Posterior cingulate gyrus (tissue), 11 donors: ENCODE measurements around the gene TMTC2.

Source experiments
- DNase-seq, 10 donors: peaks; one replicate each; pipeline versions ENCODE4 v3.0.0 to v3.0.0-alpha.2; 2020 to 2021; ENCODE audit warnings: mixed read lengths in 3 of 10
- intact Hi-C: fragments of 100-400 bp; cut with DNase I; formaldehyde crosslinking; loops from one replicate; pipeline ENCODE4 v1.15.1; 2023

TMTC2 gene

DNA sequence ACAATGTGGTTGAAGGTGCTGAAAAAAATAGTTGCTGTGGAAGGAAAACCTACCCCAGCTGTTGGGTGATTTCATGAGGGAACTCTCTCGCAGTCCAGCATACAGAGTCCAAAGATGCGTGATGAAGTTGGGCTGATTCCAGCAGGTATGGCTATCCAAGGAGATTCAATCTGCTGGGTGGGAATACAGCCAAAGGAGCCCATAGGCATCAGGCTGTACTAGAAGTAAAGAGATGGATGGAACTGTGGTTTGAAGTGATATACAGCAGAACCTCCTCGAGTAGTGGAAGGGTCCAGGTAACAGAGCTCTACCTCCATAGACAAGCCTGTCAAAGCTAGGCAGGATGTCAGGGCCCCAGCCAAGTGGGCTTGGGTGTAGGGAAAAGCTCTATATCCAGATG, 11.5 kb upstream of the TMTC2 start:
- intact Hi-C loops: loop anchor here (10.0 kb wide), 1 partner anchor 710 kb away; no protein-coding TSS in a partner anchor
- DNase-seq: no peak

GRCh38 chr12:82682326-82682725, 4.4 kb upstream of the TMTC2 start:
- intact Hi-C loops: loop anchor here (10.0 kb wide), 1 partner anchor 332 kb away; no protein-coding TSS in a partner anchor
- no peak for DNase-seq

- DNase-seq: no peak
- intact Hi-C loops: loop anchor here (10.0 kb wide), 1 partner anchor 332 kb away; no protein-coding TSS in a partner anchor
Observed at GRCh38 chr12:82682851-82683261, 3.9 kb upstream of the TMTC2 start.

DNA sequence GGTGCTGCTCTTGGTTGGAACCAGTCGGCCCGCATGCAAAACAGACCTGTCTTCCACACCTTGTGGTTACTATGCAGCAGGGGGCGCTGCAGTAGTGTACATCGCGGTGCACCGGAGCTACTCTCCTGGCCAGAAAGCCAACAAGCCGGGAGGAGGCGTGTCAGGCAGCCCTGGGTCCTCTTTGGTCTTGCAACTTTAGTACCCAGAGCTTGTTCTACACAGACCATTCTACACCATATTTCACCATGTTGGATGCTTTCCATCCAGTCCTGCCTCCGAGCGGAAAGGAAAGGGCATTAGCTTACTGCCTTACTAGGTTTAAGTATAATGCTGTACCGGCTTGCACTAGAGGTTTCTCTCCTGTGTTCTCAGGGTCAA, 927 bp upstream of the TMTC2 start:
- DNase-seq: peak; percentile 90 to 99 (median 97)
- intact Hi-C loops: loop anchor here (2.0 to 10.0 kb wide), 6 partner anchors 97 to 1817 kb away; no protein-coding TSS in a partner anchor

- intact Hi-C loops: loop anchor here (5.0 to 10.0 kb wide), 5 partner anchors 95 to 1815 kb away; no protein-coding TSS in a partner anchor
- DNase-seq: peak in 9 of 10 donors; percentile 35 to 89 (median 49)
Observed at GRCh38 chr12:82687021-82688011, 610 bp downstream of the TMTC2 start.

DNA sequence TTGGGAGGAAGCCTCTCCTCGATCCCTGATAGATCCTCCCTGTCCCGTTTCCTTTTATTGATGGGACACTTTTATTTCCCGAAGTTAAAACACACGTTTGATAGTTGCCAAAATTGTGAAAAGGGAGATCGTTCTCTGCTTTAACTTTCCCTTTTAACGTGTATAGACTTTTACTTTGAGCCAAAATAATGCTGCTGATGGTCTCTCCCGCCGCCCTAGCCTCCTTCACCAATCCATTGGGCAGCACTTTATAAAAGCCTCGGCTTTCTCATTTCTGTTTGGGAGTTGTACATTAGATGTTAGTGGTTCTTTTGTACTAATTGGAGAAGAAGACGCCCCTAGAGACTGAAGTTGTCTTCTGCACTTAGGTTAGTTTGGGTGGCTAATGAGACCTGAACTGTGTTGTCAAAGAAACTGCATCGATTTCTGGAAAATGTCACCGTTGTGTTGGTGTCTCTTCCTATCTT, 1.4 kb downstream of the TMTC2 start:
- intact Hi-C loops: loop anchor here (5.0 to 10.0 kb wide), 5 partner anchors 94 to 1814 kb away; no protein-coding TSS in a partner anchor
- DNase-seq: no peak

DNA sequence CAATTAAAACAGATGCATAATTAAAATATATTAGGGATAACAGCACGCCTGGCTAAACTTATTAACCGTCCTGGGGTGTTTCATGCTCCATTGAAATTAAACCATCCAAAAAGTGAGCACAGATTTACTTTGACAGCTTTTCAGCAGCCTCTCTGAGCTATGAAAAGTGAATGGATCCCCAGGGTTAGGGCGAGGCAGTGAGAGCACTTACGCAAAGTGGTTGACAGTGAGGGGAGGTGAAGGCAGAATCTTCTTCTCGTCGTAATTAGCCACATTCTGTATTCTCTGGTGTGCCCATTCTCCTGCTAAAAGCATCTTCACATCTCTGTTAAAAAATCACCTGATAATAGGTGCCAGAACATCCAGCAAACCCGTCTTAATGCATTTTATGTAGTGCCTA, 1.9 kb downstream of the TMTC2 start:
- no peak for DNase-seq
- intact Hi-C loops: loop anchor here (5.0 to 10.0 kb wide), 5 partner anchors 94 to 1814 kb away; no protein-coding TSS in a partner anchor

DNA sequence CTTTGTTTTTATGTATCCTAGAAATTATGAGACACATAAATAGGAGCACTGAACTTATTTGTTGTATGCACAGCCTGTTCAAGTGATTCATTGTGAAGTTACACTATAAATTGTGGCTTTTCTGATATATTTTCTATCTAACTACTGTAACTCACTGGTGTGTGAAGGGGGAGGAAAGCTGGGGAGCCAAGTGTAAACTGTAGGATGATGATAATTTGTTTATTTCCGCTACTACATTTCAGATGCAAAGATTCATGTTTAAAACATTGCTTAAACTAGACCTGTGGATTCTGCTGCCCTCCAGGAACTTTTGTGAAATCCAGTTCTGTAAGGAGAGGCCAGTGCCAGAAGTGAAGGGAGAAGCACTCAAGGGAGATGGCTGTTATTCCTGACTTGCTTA, 3.3 kb downstream of the TMTC2 start:
- no peak for DNase-seq
- intact Hi-C loops: no loop called here

DNA sequence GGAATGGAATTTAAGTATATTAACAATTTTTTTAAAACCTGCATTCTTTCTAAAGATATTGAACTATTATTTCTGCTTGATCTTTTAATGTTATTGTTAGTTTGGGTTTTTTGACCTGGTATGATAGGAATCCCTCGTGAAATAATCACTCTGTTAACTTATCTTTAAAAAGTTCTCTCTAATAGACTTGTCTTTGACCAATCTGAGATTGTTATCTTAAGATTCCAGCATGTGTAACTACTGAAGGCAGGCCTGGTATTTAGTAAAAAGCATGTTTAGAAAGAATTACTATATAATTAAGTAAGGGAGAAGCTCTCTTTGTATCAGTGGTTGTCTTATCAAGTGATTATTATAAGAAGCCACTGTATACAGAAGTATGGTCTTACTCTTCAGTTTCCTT, 4.8 kb downstream of the TMTC2 start:
- intact Hi-C loops: no loop called here
- DNase-seq: no peak

GRCh38 chr12:82694276-82694675, 7.6 kb downstream of the TMTC2 start:
- no peak for DNase-seq
- intact Hi-C loops: no loop called here

DNA sequence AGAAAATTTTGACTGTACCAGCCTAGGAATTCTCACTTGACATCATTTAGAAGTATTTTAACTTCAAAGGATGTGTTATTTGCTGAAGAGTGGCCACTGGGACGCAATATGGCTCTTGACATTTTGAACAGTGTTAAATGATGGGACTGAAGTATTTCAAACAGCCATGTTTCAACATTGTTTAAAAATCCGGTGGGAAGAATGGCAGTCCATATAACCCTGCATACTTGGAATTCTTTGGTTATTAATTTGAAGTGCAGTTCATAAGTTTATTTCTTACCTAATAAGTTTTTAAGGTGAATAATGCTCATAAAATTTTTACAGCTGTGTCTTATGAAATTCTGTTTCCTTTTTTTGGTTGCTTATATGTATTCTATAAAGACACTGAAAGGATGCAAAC, 8.3 kb downstream of the TMTC2 start:
- DNase-seq: no peak
- intact Hi-C loops: no loop called here

DNA sequence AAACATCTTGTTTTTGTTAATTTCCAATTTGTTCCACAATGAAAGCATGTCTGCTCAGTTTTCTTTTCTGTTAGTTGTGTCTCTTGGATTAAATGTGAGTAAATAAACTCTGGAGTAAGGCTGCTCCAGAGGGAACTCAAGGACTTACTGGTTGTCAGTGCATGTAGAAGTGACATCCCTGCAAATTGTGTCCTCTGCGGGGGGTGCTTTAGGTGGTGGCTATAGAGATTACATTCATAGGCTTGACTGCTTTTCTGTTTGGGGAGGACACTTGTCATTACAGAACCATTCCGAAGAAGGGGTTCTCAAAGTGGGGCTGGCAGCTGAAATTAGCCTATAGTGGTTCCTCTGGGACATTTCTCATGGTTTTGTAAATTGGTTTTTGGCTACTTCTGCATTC, 8.8 kb downstream of the TMTC2 start:
- intact Hi-C loops: no loop called here
- DNase-seq: no peak

DNA sequence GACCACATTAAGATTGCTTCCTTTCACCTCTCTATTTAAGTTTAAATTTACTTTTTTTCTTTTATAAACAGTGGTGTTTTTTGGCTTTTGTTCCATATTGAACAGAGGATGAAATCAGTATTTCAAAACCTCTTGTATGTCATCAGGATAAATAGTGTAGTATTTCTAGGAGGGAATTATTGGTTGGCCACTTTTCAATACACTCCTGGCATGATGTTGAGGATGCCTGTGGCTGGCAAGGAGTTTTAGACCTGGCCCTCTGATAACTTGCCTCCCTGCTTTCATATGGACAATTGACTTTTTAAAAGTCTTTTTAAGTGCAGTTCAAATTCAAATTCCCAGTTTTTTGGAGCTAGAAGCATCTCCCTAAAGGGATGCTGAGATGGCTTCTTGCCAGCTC, 9.8 kb downstream of the TMTC2 start:
- DNase-seq: no peak
- intact Hi-C loops: no loop called here

- DNase-seq: no peak
- intact Hi-C loops: no loop called here
Observed at GRCh38 chr12:82698708-82699564, 12.2 kb downstream of the TMTC2 start.

DNA sequence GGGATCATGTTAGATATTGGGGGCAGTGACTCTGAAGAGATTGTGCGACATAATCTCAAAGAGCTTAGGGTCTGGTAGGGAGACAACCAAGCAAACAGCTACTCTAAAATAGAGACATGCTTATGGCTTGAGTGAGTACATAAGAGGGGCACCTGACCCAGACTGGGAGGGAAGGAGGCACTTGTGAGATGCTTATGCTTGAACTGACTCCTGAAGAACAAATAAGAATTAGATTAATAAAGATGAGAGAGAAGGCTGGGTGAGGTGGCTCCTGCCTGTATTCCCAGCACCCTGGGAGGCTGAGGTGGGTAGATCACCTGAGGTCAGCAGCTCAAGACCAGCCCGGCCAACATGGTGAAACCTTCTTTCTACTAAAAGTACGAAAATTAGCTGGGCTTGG, 19.1 kb downstream of the TMTC2 start:
- intact Hi-C loops: no loop called here

GRCh38 chr12:82708061-82708879, 21.6 kb downstream of the TMTC2 start:
- intact Hi-C loops: no loop called here
- peak; percentile 41 to 96 (median 72) for DNase-seq

More for the DNA sequence above, 19.1 kb downstream of the TMTC2 start:
- no peak for DNase-seq

DNA sequence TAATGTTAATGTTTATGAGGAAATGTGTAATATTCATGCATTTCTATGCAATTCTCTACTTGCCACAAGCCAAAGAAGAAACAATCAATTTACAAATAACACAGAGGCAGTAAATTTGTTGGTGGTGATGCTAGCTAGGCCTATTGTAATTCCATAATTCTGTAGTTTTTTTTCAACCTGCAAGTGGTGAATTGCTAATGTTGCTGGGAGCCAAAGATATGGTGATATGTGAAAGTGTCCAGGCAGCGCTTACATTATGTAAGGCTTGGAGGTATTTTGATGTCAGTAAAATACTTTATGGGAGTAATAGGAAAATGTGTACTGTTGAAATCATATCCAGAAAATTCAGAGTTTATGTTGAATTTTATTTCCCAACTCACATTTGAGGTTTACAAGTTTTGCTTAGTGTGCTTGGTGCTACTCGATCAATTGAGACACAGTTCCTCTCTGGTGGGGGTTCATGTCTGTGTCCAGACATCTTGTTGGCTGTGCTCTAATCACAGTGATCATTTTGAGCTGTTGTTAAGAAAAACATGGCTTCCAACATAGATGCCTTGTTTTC, 23.2 kb downstream of the TMTC2 start:
- intact Hi-C loops: no loop called here
- no peak for DNase-seq

DNA sequence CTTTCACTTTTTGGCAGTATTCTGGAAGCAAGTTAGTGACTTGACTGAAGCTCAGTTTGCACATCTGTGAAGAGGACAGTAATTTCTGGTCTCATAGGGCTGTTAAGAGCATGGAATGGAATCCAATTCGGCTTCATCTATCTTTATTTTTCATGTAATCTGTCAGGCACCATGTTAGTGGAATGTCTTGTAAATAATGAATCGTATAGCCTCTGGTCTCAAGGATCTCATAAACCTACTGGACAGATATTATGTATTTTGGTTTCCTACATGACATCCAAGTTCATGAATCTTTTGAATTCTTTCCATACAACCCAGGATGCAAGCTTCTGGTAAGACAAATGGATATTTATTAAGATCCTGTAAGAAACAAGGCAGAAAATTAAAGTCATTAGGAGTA, 24.0 kb downstream of the TMTC2 start:
- no peak for DNase-seq
- intact Hi-C loops: no loop called here

- no peak for DNase-seq
- intact Hi-C loops: no loop called here
Observed at GRCh38 chr12:82714427-82714826, 27.7 kb downstream of the TMTC2 start.
